Measurements from ENCODE around the gene NECAB2.

The NECAB2 gene

DNA sequence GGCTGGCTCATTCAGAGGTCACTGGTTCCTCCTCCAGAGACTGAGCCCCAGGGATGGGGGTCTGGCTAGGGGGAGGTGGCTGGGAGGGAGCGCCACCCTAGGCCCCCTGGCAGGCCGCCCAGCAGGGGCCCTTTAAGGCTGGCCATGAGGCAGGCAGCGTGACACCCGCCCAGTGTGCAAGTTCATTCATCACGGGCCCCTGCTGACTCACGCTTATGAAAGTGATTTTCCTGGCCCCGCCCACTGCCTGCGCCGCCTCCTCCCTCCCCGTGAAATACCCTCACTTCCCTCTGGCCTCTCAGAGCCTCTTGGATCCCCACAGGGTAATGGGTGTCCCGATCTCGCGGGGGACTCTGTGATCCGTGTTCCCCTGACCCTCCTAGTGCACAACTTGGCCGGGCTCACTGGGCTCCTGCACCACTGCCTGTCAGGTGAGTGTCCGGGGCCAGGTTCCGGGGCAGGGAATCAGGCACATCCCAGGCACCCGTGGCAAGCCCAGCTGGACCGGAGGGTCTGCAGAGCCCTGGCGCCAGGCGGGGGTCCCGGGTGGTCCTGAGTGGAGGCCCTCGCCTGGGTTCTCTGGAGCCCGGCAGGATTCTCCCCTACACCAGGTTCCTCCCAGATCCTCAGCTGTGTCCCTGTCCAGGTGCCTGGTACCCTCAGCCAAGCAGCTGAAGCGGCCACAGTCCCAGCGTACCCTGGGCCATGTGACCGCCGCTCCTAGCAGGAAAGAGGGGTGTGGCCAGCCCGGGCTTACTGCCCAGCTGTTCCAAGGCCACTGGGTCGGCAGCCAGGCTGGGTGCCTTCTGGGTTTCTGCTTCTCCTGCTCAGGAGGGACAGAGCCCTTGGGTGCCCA is 14.9 kb upstream of the NECAB2 start, which contains the start of gene OSGIN1:
OSGIN1 (plus strand) TSS at position 301 of the 856 bp plus-strand sequence. CDS start 4,432 bp downstream, outside the sequence.
- DNase-seq, result peak; percentile 67

DNA sequence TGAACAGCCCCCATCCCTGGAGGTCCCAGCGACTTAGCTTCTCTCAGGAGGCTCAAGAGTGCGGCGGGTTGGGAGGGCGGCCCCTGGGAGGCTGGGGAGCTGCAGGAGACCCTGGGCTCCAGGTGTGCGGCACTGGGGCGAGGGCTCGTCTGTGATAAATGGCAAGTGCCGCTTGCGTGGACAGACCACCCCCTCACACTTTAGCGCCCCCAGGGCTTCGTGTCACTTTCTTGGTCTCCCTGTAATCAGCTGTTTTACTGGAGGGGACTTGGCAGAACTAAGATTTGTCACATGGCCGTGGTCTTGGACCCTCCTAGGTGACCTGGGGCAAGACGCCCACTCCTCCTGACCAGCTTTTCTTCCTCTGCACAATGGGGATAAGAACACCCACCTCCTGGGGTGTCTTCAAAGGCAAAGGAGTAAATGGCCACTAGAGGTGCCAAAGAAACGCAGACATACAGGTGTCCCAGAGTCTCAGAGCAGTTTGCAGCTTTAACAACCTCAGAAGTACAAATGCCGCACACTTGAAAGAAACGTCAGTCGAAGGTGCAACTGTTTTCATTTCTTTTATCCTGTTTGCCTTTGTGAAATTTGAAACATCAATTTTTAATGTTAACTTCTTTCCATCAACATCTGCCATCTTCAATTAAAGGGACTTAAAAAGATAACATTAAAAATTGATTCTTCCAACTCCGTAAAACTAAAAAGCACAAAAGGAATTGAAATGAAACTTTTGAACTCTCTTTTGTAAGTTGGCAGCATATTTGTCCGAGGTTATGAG is 14.1 kb upstream of the NECAB2 start:
- DNase-seq, result no peak

DNA sequence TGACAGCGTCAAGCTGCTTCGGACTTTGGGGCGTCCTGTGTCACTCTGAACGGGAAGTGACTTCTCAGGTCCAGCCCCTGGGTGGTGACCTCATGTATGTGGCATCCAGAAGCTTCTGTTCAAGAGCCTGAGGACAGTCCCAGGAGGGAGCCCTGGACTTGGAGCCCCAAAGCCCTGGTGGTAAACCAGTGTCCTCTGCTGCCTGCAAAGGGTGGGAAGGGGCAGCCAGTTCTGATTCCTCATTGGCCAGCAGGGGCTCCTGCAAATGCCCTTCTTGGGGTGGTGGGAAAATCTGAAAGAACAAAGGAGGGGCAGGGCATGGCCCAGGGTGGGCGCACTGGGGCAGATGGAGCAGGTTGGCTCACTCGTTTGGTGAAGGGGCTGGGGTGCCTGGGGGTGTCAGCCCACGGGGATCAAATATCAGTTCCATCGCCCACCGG is 13.4 kb upstream of the NECAB2 start:
- DNase-seq, result no peak

DNA sequence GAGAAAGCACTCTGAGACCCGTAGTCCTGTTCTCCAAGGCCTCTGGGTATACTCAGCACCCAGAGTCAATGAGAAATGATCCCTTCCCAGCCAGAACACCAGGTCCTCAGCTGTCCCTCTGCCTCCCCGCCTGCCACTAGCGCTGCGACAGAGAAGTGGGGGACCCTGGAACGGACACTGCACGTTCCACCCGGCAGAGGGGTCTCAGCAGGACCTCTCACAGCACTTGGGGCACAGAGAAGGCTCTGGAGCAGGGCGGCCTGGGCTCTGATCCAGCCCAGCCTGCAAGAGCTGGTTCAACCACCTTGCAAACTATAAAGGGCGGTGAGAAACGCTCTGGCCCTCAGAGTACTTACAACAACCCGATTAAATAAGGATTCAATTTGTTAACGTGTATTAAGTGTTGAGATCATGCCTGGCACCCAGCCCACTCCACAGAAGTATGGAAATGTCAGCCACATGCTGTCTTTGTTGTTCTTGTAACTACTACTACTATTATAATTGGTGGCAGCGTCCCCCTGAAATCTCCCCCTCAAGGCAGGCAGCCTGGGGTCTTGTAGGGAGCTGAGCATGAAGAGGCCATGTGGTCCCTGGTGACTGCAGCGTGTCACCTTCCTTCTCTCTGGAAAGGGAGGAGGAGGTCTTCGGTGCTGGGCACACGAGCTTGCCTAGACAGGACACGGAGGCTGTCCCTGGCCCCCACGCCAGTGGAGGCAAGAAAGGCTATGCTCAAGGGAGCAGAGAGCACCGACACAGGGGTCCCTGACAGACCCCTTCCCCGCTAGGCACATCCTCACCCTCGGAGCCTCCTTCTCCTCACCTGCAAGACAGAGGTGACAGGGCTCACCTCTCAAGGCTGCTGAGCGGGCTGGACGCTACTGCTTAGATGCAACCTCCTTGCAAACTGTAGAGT is 12.6 kb upstream of the NECAB2 start:
- DNase-seq, result no peak

DNA sequence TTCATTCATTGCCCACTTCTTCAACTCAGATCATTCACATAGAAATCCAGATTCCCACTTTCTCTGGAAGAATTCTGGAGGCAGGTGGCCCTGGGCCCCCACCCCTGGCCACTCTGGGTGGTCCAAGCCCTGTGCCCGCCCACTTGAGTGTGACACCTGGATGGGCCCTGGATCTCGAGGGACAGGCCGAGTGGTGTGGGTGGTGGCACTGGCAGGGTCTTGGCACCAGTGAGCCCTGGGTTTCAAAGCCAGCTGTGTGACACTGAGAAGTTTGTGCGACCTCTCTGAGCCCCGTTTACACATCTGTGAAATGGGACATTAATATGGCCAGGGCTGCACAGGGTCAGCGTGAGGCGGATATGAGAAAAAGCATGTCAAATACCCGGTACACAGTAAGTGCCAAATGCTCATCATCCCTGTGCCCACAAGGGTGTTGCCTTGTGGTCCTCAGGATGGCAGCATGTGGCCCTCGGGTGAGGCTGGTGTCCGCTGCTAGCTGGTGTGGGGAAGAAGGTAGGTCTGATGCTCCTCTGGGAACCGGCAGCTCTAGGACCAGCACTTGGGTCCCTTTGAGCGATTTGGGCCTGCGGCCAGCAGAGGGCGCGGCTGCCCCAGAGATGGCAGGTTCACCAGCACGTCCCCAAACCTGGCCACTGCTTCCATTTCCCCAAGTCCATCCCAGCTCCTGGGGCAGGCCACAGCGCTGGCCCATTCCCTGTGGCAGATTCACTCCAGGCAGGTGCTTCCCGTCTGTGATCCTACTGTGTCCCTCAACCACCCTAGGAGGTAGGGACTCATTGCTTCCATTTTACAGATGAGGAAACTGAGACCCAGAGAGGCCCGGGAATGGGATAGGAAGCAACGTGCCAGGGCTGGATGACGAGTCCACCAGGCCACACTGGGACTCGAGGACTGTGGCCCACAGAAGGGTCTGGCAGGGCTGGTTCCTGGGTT is 11.4 kb upstream of the NECAB2 start:
- DNase-seq, result peak; percentile 41

DNA sequence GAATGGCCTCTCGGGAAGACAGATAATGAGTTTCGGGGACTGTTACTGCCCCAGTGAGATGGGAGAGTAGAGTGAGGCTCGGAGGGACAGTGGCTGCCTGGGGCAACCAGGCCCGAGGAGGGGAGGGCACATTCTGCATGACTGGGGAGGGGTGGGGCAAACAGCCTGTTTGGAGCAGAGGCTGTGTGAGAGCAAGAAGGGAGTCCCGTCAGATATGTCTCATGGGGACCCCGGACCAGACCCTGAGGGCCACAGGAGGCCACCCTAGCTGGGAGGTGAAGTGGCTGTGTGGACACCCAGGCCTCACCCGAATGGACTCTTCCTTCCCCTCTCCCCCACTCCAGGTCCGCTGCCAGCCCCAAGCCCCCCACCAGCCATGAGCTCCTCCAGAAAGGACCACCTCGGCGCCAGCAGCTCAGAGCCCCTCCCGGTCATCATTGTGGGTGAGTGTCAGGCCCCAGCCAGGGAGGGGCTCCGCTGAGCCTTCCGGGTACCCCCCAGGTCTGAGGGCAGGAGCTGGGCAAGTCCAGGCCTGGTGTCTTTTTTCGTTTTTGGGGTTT is 10.7 kb upstream of the NECAB2 start:
- no peak for DNase-seq

DNA sequence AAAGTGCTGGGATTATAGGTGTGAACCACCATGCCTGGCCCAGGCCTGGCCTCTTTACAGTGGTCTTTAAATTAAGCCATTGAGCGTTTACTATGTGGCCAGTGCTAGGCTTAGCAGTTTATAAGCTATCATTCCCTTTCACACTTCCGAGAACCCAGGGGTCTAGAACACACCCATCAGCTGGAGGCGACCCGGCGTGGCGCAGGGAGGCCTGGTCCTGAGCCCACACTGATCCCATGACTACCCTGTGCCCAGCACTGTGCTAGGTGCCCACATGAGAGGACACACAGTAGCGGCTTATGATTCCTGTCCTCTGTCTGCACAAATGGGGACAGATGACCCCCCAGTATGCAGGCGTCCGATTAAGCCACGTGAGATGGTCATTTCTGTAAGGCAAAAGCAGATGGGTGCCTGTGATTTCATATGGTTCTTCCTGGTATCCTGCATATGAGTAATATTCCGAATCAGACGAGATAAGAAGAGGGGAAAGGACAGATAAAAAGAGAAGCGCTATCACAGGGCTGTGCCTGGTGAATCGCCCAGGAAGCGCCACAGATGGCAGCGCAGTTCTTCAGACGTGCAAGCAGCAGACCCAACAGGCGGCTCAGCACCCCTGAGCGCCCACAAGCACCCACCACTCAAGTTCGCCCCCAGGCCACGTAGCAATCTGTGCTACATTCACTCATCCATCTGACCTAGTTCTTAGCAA is 9.8 kb upstream of the NECAB2 start:
- DNase-seq, result no peak

DNA sequence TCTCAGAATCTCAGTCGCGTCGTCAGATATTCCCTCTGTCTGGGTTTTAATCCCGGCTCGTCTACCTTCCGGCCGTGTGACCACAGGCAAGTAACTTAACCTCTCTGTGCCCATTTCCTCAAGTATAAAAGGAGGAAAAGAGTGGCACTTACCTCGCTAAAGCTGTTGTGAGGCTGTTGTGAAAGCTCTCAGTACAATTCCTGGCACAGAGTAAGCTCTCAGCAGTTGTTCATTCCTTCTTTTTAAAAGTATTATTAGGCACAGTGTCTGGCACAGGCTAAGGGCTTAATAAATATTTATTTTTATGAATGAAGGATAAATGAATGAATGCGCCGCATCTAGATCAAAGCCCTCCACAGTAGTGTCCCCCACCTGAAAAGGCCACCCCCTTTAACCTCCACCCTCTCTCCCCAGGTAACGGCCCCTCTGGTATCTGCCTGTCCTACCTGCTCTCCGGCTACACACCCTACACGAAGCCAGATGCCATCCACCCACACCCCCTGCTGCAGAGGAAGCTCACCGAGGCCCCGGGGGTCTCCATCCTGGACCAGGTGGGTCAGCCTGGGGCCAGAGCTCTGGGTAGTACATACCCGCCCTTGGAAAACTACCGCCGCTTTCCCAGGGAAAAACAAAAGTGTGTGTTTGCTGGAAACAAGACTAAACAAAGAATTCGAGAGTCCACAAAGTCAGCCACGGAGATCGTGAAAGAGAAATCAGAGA is 9.0 kb upstream of the NECAB2 start:
- DNase-seq, result no peak

DNA sequence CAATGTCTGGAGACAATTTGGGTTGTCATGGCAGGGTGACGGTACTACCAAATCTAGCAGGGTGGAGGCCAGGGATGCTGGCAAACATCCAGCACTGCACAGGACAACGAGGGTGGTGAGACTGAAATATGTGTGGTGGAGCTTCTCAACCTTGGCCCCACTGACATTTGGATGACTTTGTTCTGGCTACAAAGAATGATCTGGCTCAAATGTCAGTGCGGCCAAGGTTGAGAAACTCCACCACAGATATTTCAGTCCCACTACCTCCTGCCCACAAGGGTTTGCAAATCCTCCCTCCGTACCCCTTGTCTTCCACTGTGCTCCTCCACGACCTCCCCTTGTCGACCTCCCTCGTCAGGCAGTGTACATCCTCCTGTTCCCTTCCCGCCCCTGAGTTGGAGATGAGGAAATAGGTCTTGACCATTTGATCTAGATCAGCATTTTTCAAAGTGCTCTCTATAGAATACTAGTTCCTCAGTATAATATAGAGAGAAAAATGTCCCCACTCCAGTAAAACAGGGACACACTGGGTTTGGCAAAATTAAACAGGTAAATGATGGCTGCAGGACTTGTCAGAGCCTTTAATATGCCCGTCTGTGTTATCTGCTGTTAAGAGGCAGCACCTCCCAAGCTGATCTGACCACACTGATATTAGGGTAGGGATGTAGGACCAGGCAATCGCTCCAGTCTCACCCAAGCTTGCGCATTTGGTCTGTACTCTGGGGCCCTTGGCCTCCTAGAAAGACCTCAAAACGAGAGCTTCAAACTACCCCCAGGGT is 8.2 kb upstream of the NECAB2 start:
- DNase-seq, result no peak

DNA sequence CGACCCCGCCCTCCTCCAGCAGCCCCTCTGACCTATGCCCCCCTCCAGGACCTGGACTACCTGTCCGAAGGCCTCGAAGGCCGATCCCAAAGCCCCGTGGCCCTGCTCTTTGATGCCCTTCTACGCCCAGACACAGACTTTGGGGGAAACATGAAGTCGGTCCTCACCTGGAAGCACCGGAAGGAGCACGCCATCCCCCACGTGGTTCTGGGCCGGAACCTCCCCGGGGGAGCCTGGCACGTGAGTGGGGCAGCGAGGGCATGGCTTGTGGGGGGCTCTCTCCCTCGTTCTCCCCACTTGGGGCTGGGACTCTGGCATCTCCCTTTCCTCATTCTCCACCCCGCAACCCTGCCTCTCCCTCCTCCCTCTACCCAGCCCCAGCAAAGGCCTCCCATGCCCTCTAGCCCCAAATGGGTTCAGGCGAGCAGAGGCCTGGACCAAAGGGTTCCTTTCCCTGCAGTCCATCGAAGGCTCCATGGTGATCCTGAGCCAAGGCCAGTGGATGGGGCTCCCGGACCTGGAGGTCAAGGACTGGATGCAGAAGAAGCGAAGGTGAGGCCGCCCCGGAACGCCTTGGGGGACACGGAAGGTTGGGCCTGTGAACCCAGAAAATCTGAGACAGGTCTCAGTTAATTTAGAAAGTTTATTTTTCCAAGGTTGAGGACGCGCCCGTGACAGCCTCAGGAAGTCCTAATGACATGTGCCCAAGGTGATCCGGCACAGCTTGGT is 7.4 kb upstream of the NECAB2 start:
- no peak for DNase-seq

DNA sequence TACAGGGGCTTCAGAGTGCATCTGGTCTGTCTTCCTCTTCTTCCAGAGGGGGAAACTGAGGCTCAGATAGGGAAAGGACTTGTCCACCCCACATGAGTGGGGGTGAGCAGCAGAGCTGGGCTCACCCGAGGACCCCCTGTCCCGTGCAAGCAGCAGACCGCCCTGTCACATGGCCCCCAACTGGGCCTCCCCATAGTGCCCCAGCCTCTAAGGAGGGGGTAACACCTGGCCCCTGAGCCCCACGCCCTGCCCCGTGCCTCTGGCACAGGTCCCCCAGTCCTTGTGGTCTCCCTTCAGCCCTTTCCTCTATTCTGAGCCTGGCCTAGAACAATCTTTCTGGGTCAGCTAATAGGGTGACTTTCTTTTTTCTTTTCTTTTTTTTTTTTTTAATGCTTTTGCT is 6.5 kb upstream of the NECAB2 start:
- no peak for DNase-seq

DNA sequence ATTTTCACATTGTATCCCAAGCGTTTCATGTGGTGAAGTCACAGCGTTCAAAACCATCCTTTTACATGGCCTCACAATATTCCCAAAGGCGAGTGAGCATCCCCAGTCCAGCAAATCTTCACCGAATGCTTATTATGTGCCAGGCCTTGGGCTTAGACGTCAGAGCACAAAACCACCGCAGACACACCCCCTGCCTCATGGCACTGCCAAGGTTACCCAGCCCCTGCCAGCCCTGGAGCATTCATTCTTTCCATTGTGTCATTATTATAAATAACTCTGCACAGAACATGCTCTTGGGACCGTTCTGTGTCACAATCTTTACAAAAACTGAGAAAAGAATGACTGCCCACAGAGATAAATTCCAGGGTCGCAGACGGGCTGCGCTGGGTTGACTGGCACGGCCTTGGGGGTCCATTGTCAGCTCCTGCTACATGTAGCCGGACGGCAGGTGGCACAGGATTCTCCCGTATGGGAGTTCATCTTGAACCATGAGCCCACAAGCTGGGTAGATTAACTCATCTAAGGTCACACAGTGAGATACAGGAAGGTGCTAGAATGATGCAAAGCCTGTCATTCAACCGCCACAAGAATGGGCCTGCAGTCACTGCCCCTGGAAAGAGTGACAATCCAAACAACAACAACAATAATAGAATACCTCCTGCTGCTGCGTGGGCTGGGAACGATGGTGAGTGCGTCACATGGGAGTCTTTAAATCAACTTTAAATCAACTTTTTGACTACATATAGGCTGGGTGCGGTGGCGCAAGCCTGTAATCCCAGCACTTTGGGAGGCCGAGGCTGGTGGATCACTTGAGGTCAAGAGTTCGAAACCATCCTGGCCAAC is 4.5 kb upstream of the NECAB2 start:
- no peak for DNase-seq

DNA sequence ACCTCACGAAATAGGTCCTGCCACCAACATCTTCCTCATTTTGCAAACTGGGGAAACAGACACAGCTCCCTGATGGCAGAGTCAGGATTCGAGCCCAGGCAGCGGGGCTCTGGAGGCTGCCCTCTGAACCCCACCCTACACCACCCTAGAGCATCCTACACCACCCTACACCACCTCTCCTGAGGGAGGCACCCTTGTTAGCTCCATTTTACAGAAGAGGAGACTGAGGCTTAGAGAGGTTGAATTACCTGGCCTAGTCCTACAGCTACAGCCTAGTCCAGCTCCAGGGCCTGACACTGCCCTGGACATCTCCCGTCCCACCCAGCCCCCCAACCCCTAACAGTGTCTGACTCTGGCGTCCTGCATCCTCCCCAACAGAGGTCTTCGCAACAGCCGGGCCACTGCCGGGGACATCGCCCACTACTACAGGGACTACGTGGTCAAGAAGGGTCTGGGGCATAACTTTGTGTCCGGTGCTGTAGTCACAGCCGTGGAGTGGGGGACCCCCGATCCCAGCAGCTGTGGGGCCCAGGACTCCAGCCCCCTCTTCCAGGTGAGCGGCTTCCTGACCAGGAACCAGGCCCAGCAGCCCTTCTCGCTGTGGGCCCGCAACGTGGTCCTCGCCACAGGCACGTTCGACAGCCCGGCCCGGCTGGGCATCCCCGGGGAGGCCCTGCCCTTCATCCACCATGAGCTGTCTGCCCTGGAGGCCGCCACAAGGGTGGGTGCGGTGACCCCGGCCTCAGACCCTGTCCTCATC is 3.2 kb upstream of the NECAB2 start:
- DNase-seq, result no peak

DNA sequence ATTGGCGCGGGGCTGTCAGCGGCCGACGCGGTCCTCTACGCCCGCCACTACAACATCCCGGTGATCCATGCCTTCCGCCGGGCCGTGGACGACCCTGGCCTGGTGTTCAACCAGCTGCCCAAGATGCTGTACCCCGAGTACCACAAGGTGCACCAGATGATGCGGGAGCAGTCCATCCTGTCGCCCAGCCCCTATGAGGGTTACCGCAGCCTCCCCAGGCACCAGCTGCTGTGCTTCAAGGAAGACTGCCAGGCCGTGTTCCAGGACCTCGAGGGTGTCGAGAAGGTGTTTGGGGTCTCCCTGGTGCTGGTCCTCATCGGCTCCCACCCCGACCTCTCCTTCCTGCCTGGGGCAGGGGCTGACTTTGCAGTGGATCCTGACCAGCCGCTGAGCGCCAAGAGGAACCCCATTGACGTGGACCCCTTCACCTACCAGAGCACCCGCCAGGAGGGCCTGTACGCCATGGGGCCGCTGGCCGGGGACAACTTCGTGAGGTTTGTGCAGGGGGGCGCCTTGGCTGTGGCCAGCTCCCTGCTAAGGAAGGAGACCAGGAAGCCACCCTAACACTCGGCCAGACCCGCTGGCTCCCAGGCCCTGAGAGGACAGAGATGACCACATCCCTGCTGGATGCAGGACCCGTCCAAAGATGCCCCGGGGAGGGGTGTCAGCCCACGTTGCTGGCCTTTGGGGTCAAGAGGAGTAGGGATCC is 2.4 kb upstream of the NECAB2 start:
- no peak for DNase-seq

DNA sequence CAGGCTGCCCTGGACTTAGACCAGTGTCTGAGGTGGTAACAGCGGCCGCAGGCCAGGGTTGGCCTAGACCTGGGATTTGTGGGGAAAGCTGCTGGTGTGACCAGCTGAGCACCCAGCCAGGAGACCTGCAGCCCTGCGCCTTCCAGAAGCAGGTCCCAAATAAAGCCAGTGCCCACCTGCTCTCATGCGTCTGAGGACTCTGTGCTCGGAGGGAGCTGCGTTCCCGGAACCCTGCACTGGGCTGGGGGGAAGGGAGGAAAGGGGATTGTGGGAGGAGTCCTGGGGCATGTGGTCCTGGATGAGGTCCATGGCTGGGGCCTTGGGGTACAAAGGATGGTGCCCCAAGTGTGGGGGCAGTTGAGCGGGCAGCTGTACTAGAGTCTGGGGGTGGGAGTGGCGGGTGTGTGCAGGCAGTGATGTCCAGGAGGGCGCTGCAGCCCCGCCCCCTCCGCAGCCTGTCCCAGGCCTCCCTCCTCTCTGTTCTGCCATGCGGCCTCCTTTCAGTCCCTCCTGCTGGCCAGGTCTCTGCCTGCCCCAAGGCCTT is 1.8 kb upstream of the NECAB2 start:
- no peak for DNase-seq

DNA sequence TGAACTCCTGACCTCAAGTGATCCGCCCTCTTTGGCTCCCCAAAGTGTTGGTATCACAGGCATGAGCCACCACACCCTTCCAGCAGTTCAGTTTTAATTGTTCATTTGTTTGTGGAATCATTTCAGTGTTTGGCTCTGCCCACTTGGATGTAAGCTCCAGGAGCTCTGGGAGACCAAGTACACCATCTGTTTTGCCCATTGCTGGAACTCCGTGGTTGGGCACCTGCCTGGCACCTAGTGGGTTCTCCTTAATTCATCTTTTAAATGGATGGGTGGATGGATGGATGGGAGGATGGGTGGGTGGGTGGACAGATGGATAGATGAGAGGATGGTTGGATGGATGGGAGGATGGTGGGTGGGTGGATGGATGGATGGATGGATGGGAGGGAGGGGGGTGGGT is 953 bp upstream of the NECAB2 start:
- no peak for DNase-seq

Data from NK-92 treated with Interleukin-12 subunit alpha and Interleukin-12 subunit beta, amount 100 ng/mL, for 24 hours (cell line).